Sigmoid colon (tissue), 7 donors: ENCODE data around the gene MACROD2. TPM values are rescaled to one million over a fixed set of nuclear protein-coding genes. Genes with fewer than 3 reads are reported as not detected.

Experiments used
- DNase-seq: peaks from one replicate; pipeline ENCODE4 v3.0.0-alpha.2; 2019
- H3K27ac ChIP-seq, 4 donors: fragments of 200-600 bp; sonication (generic); one replicate each; pipeline ENCODE4 v1.5.1; 2016 to 2019; ENCODE audit warnings: mild to moderate bottlenecking in 1 of 4
- H3K27me3 ChIP-seq, 3 donors: fragments of 200-600 bp; sonication (generic); one replicate each; pipeline ENCODE4 v1.5.1; 2019; ENCODE audit warnings: mild to moderate bottlenecking in 1 of 3
- H3K36me3 ChIP-seq, 4 donors: fragments of 200-600 bp; sonication (generic); one replicate each; pipeline ENCODE4 v1.5.1; 2016 to 2019
- H3K4me1 ChIP-seq, 4 donors: fragments of 200-600 bp; sonication (generic); one replicate each; pipeline ENCODE4 v1.5.1; 2017 to 2019
- H3K4me3 ChIP-seq, 4 donors: fragments of 200-600 bp; sonication (generic); one replicate each; pipeline ENCODE4 v1.5.1; 2017 to 2019; ENCODE audit warnings: mild to moderate bottlenecking in 2 of 4, moderate library complexity in 1 of 4
- H3K9me3 ChIP-seq, 4 donors: fragments of 200-600 bp in 3 of 4; sonication (generic) in 3 of 4; one replicate each; pipeline versions ENCODE4 v1.5.1 to v1.6.1; 2013 to 2019
- CTCF ChIP-seq, 4 experiments: fragments of 450-650 bp in 3 of 4; fragments of 200-600 bp in 1 of 4; IDR thresholded peaks; one replicate each; pipeline ENCODE4 v1.5.1; 2016 to 2019; ENCODE audit warnings: antibody characterized with exemption in 4 of 4, mild to moderate bottlenecking in 3 of 4, moderate library complexity in 2 of 4
- EP300 ChIP-seq, 4 donors: sonication (generic); formaldehyde crosslinking; IDR thresholded peaks; one replicate each; pipeline ENCODE4 v1.6.1; 2017; ENCODE audit warnings: antibody characterized with exemption in 4 of 4
- POLR2A ChIP-seq, 2 donors: fragments of 450-650 bp; IDR thresholded peaks; one replicate each; pipeline ENCODE4 v1.6.1; 2016; ENCODE audit warnings: antibody characterized with exemption in 2 of 2, mild to moderate bottlenecking in 2 of 2, moderate library complexity in 2 of 2
- POLR2AphosphoS5 ChIP-seq, 4 donors: sonication (generic); formaldehyde crosslinking; IDR thresholded peaks; one replicate each; pipeline ENCODE4 v1.6.1; 2017; ENCODE audit warnings: antibody characterized with exemption in 4 of 4
- WGBS, 2 donors: extraction: QIAGEN DNeasy Blood & Tissue Kit; methylation state at CpG; one replicate each; pipeline ENCODE4 v1.1.7; 2013; 5-methylcytosine and 5-hydroxymethylcytosine counted together
- intact Hi-C: fragments of 100-400 bp; cut with DNase I; formaldehyde crosslinking; loops from one replicate; pipeline ENCODE4 v1.15.1; 2023
- polyA plus RNA-seq, 3 donors: library from polyadenylated mRNA; stranded (reverse); fragments of 200-250 nt; gene quantifications; one replicate each; pipeline ENCODE4 v1.2.3, GENCODE V29; 2013
- total RNA-seq, 4 donors: library from RNA; depleted of rRNA; stranded (reverse); fragments of >200 nt; gene quantifications; one replicate each; pipeline ENCODE4 v1.1.0, GENCODE V29; 2016
- donor health status: healthy with polysubstance abuse.
- donor health status: Bipolar disorder and iron deficiency.
- donor health status: healthy.

MACROD2 gene
- total and polyA plus RNA-seq, 7 donors: 1.2 to 22.4 (median 5.8) TPM

GRCh38 chr20:14896569-14896968 lies 901.3 kb downstream of the MACROD2 start:
- Histone ChIP-seq H3K4me3 (no peak overlapping the region), H3K36me3 (no peaks in the 10 kb centered on the region), H3K4me1 (peaks cover 0 to 2% (median under 1%) of the 10 kb centered on the region in 4 donors), H3K27ac (no peak overlapping the region), H3K27me3 (no peaks in the 10 kb centered on the region), H3K9me3 (no peaks in the 10 kb centered on the region)
- no peak for DNase-seq
- intact Hi-C loops: no loop called here
- TF ChIP-seq POLR2AphosphoS5 (IDR thresholded peaks at IDR 0.05): no peak
- TF ChIP-seq EP300 (IDR thresholded peaks at IDR 0.05): no peak
- no peak for TF ChIP-seq CTCF (IDR thresholded peaks at IDR 0.05)
- no peak for TF ChIP-seq POLR2A (IDR thresholded peaks at IDR 0.05)

- Histone ChIP-seq H3K36me3 (no peaks in the 10 kb centered on the region), H3K27ac (no peak overlapping the region), H3K9me3 (no peaks in the 10 kb centered on the region), H3K27me3 (no peaks in the 10 kb centered on the region), H3K4me1 (no peaks in the 10 kb centered on the region), H3K4me3 (no peak overlapping the region)
- no peak for DNase-seq
- WGBS, 2 donors: 84 to 87% methylated on average over 1 of the region's 1 CpG
- no peak for TF ChIP-seq POLR2A (IDR thresholded peaks at IDR 0.05)
- no peak for TF ChIP-seq POLR2AphosphoS5 (IDR thresholded peaks at IDR 0.05)
- TF ChIP-seq CTCF (IDR thresholded peaks at IDR 0.05): no peak
- no peak for TF ChIP-seq EP300 (IDR thresholded peaks at IDR 0.05)
- intact Hi-C loops: no loop called here
These were observed 902.3 kb downstream of the MACROD2 start for GRCh38 chr20:14897608-14898007.

DNA sequence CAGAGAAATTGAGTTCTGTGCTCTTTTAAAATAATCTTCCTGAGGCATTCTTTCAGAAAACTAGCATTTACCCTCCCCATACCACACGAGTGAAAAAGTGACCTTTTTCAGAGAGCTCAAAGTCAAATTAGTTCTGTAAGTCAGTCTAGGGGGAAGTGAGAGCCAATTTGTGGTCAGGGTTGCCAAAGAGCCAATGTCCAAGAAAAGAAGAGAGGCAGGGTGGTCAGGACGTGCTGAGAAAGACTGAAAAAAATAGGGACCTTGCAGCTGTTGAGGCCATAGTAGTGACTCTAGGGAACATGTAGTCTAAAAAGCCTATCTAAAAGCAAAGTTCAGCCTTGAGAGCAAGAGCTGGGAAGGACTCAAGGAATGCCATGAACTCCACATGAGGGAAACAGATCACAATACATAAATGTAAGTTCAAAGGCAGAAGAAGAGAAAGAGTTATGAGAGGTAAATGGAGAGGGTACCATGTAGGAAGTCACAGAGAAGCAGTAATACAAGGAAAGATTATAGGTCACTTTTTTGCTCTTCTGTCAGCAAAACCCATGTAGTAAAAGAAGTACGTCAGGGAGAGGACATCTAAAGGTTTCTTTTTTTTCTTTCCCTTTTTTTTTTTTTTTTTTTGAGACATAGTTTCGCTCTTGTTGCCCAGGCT lies 907.2 kb downstream of the MACROD2 start:
- intact Hi-C loops: no loop called here
- no peak for DNase-seq
- no peaks in the 10 kb centered on the region for H3K36me3 ChIP-seq
- TF ChIP-seq EP300 (IDR thresholded peaks at IDR 0.05) (no peak), CTCF (IDR thresholded peaks at IDR 0.05) (no peak), POLR2AphosphoS5 (IDR thresholded peaks at IDR 0.05) (no peak), POLR2A (IDR thresholded peaks at IDR 0.05) (no peak)
- 78 to 87% methylated on average over 4 of the region's 4 CpGs for WGBS, 2 donors
- no peak overlapping the region for H3K4me3 ChIP-seq
- H3K27ac ChIP-seq: no peak overlapping the region
- no peaks in the 10 kb centered on the region for H3K27me3 ChIP-seq
- H3K9me3 ChIP-seq: no peaks in the 10 kb centered on the region
- no peaks in the 10 kb centered on the region for H3K4me1 ChIP-seq

DNA sequence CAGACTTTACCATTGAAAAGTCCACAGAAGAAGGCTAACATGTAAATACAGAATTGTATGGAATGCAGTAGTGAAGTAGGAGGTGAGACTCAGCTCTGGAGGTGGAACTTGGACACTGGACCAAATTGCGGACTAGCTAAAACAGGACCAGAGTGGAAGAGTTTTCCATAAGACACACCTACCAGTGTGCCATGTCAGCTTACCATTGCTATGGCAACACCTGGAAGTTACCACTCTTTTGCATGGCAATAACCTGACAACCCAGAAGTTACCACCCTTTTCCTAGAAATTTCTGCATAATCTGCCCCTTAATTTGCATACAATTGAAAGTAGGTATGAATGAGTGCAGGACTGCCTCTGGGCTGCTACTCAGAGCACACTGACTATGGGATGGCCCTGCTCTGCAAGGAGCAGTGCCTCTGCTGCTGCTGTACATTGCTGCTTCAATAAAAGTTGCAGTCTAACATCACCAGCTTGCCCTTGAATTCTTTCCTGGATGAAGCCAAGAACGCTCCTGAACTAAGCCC lies 911.7 kb downstream of the MACROD2 start:
- no peak for TF ChIP-seq CTCF (IDR thresholded peaks at IDR 0.05)
- no peak for TF ChIP-seq EP300 (IDR thresholded peaks at IDR 0.05)
- no peak for TF ChIP-seq POLR2AphosphoS5 (IDR thresholded peaks at IDR 0.05)
- TF ChIP-seq POLR2A (IDR thresholded peaks at IDR 0.05): no peak
- intact Hi-C loops: no loop called here
- WGBS, 2 donors: 89 to 93% methylated on average over 2 of the region's 2 CpGs

More for the DNA sequence above, 911.7 kb downstream of the MACROD2 start:
- H3K4me3 ChIP-seq: no peak overlapping the region
- H3K4me1 ChIP-seq: no peaks in the 10 kb centered on the region
- no peaks in the 10 kb centered on the region for H3K36me3 ChIP-seq
- DNase-seq: no peak
- no peaks in the 10 kb centered on the region for H3K27me3 ChIP-seq
- no peak overlapping the region for H3K27ac ChIP-seq
- H3K9me3 ChIP-seq: no peaks in the 10 kb centered on the region
